GM18526 (cell line): Measurements from ENCODE around the gene PTGDR2.

Experiments used
- POLR2A ChIP-seq: IDR thresholded peaks from 3 replicates; pipeline ENCODE4 v1.6.1; 2011; ENCODE audit not compliant: insufficient read length; ENCODE audit errors: extremely low read depth

Gene PTGDR2

GRCh38 chr11:60813324-60813723, 42.4 kb downstream of the PTGDR2 start:
- TF ChIP-seq POLR2A = no peak

GRCh38 chr11:60810569-60810968, 45.2 kb downstream of the PTGDR2 start:
- no peak for TF ChIP-seq POLR2A

- no peak for TF ChIP-seq POLR2A
These were observed 45.6 kb downstream of the PTGDR2 start for GRCh38 chr11:60810151-60810550.

- no peak for TF ChIP-seq POLR2A
These were observed 46.1 kb downstream of the PTGDR2 start for GRCh38 chr11:60809691-60810090.

GRCh38 chr11:60809249-60809648, 46.5 kb downstream of the PTGDR2 start:
- no peak for TF ChIP-seq POLR2A

- no peak for TF ChIP-seq POLR2A
These were observed 52.3 kb downstream of the PTGDR2 start for GRCh38 chr11:60803273-60803936.

GRCh38 chr11:60801194-60801593, 54.6 kb downstream of the PTGDR2 start:
- TF ChIP-seq POLR2A = no peak
